ENCODE results near the gene FYCO1.

- TF ChIP-seq CTCF (IDR thresholded peaks at IDR 0.05) = no peak
- no peak for TF ChIP-seq EP300 (IDR thresholded peaks at IDR 0.05)
- TF ChIP-seq POLR2AphosphoS5 (IDR thresholded peaks at IDR 0.05) = no peak
Observed at GRCh38 chr3:45957586-45957985, 38.0 kb downstream of the FYCO1 start.
